Osteocyte (in vitro differentiated cells): ENCODE data around the gene FAM118A. TPM values are rescaled to one million over a fixed set of nuclear protein-coding genes. Genes with fewer than 3 reads are reported as not detected.

ENCODE experiments used
- DNase-seq: peaks from one replicate; pipeline ENCODE4 v3.0.0; 2021; ENCODE audit warnings: mixed read lengths; ENCODE audit not compliant: unreplicated experiment; ENCODE audit errors: extremely low spot score
- H3K27ac Mint-ChIP-seq: one replicate; pipeline ENCODE4 v1.8.0; 2021; ENCODE audit warnings: mild to moderate bottlenecking, mixed read lengths; ENCODE audit not compliant: unreplicated experiment
- H3K27me3 Mint-ChIP-seq: one replicate; pipeline ENCODE4 v1.8.0; 2021; ENCODE audit warnings: mixed read lengths; ENCODE audit not compliant: unreplicated experiment
- H3K36me3 Mint-ChIP-seq: one replicate; pipeline ENCODE4 v1.8.0; 2021; ENCODE audit warnings: mixed read lengths; ENCODE audit not compliant: unreplicated experiment
- H3K4me1 Mint-ChIP-seq: one replicate; pipeline ENCODE4 v1.8.0; 2021; ENCODE audit warnings: mixed read lengths; ENCODE audit not compliant: unreplicated experiment
- H3K4me3 Mint-ChIP-seq: one replicate; pipeline ENCODE4 v1.8.0; 2021; ENCODE audit warnings: mild to moderate bottlenecking, moderate library complexity, mixed read lengths; ENCODE audit not compliant: unreplicated experiment
- H3K9me3 Mint-ChIP-seq: one replicate; pipeline ENCODE4 v1.8.0; 2021; ENCODE audit warnings: mixed read lengths; ENCODE audit not compliant: unreplicated experiment
- total RNA-seq: library from RNA; stranded (reverse); gene quantifications from 2 replicates; pipeline ENCODE4 v1.2.1, GENCODE V29; 2021
- TF ChIP-seq, protein P1 (sequence below): fragments of 200-600 bp; sonication (generic); IDR thresholded peaks from 2 replicates; pipeline ENCODE4 v1.5.0; 2021; ENCODE audit warnings: antibody characterized with exemption, mild to moderate bottlenecking, moderate library complexity

The FAM118A gene
- total RNA-seq, 1 donor from 2014 or later = 110 TPM

GRCh38 chr22:45270095-45271020 is 39.4 kb upstream of the FAM118A start:
- Mint-ChIP-seq H3K27me3 (no peaks in the 10 kb centered on the region), H3K27ac (no peak overlapping the region), H3K36me3 (no peaks in the 10 kb centered on the region), H3K4me3 (no peak overlapping the region), H3K9me3 (no peaks in the 10 kb centered on the region), H3K4me1 (peaks cover 19% of the 10 kb centered on the region)
- DNase-seq = no peak
- TF ChIP-seq, protein P1, sequence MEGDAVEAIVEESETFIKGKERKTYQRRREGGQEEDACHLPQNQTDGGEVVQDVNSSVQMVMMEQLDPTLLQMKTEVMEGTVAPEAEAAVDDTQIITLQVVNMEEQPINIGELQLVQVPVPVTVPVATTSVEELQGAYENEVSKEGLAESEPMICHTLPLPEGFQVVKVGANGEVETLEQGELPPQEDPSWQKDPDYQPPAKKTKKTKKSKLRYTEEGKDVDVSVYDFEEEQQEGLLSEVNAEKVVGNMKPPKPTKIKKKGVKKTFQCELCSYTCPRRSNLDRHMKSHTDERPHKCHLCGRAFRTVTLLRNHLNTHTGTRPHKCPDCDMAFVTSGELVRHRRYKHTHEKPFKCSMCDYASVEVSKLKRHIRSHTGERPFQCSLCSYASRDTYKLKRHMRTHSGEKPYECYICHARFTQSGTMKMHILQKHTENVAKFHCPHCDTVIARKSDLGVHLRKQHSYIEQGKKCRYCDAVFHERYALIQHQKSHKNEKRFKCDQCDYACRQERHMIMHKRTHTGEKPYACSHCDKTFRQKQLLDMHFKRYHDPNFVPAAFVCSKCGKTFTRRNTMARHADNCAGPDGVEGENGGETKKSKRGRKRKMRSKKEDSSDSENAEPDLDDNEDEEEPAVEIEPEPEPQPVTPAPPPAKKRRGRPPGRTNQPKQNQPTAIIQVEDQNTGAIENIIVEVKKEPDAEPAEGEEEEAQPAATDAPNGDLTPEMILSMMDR = no peak

DNA sequence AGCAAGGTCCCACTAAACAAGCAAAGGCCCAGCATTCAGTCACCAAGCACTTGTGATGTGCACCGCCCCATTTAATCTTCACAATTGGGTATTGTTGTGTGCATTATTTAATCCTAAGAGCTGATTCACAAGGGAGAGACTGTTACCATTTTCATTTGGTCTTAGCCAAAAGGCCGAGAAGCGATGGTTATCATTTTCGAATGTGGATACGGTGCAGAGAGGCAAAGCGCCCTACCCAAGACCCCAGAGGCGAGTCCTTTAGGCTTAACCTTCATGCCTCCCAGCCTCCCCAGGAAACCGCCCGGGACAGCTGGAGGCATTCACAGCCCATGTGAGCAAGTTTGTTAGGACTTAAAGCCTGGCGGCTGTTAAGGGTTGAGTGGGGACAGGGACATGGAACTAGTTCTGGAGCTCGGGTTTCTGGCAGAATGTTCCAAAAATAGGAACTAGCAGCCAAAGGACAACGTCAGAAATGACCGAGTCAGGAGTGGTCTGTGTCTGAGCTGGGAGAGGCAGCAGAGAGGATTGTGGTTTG is 38.0 kb upstream of the FAM118A start:
- Mint-ChIP-seq H3K4me3 (no peak overlapping the region), H3K4me1 (peaks cover 19% of the 10 kb centered on the region), H3K9me3 (no peaks in the 10 kb centered on the region), H3K27me3 (no peaks in the 10 kb centered on the region), H3K27ac (peak overlapping the region; percentile 46), H3K36me3 (no peaks in the 10 kb centered on the region)
- DNase-seq = no peak
- TF ChIP-seq, protein P1 = no peak

DNA sequence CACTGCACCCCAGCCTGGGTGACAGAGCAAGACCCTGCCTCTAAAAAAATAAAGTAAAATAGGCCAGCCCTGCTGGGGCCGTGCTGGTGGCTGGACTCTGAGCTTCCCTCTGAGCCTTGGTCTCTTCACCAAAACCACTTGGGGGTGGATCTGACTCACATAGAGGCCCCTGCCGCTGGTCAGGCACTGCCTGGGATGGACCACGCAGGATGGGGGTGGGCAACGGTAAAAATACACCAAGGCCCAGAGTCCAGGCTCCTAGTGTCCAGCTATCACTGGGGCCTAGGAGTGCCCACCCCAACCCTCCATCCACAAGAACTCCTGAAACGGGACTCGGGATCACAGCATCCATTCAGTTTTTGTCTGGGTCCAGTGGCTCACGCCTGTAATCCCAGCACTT is 37.2 kb upstream of the FAM118A start:
- Mint-ChIP-seq H3K27me3 (no peaks in the 10 kb centered on the region), H3K36me3 (no peaks in the 10 kb centered on the region), H3K9me3 (no peaks in the 10 kb centered on the region), H3K4me1 (peaks cover 19% of the 10 kb centered on the region), H3K27ac (no peak overlapping the region), H3K4me3 (no peak overlapping the region)
- TF ChIP-seq, protein P1 = no peak
- no peak for DNase-seq

GRCh38 chr22:45273452-45274075 is 36.2 kb upstream of the FAM118A start:
- Mint-ChIP-seq H3K27ac (no peak overlapping the region), H3K36me3 (no peaks in the 10 kb centered on the region), H3K4me3 (no peak overlapping the region), H3K9me3 (no peaks in the 10 kb centered on the region), H3K27me3 (no peaks in the 10 kb centered on the region), H3K4me1 (peaks cover 19% of the 10 kb centered on the region)
- no peak for DNase-seq
- TF ChIP-seq, protein P1 = no peak
